Ovary (tissue), 9 donors: Measurements from ENCODE around the gene RNASE13. TPM values are rescaled to one million over a fixed set of nuclear protein-coding genes. Genes with fewer than 3 reads are reported as not detected.

Experiments used
- DNase-seq, 5 donors: peaks; one replicate each; pipeline ENCODE4 v3.0.0-alpha.2; 2019 to 2020
- H3K27ac ChIP-seq, 2 donors: fragments of 200-600 bp; one replicate each; pipeline versions ENCODE4 v1.5.1 to v1.8.0; 2019 to 2022
- H3K27me3 ChIP-seq: fragments of 200-600 bp; one replicate; pipeline ENCODE4 v1.8.0; 2022
- H3K36me3 ChIP-seq: fragments of 200-600 bp; sonication (generic); one replicate; pipeline ENCODE4 v1.5.1; 2019
- H3K4me1 ChIP-seq: one replicate; pipeline ENCODE4 v1.8.1; 2013; ENCODE audit warnings: mild to moderate bottlenecking, moderate library complexity; ENCODE audit not compliant: insufficient read depth
- H3K4me3 ChIP-seq: fragments of 200-600 bp; sonication (generic); one replicate; pipeline ENCODE4 v1.5.1; 2017
- H3K9me3 ChIP-seq, 2 donors: fragments of 200-600 bp in 1 of 2; sonication (generic) in 1 of 2; one replicate each; pipeline versions ENCODE4 v1.5.1 to v1.8.1; 2013 to 2019; ENCODE audit warnings: mild to moderate bottlenecking in 1 of 2, moderate library complexity in 1 of 2
- EP300 ChIP-seq: sonication (generic); formaldehyde crosslinking; IDR thresholded peaks from one replicate; pipeline ENCODE4 v1.6.1; 2017; ENCODE audit warnings: antibody characterized with exemption
- POLR2A ChIP-seq: fragments of 450-650 bp; IDR thresholded peaks from one replicate; pipeline ENCODE4 v1.6.1; 2017; ENCODE audit warnings: antibody characterized with exemption, mild to moderate bottlenecking, moderate library complexity
- WGBS, 3 donors: extraction: QIAGEN DNeasy Blood & Tissue Kit in 1 of 3; methylation state at CpG; one replicate each; pipeline versions ENCODE4 v1.1.5 to v1.1.7; 2013 to 2017; 5-methylcytosine and 5-hydroxymethylcytosine counted together
- intact Hi-C, 4 donors: fragments of 100-400 bp; cut with DNase I; formaldehyde crosslinking; loops; one replicate each; pipeline versions ENCODE4 v1.11.0 to v1.15.1; 2022 to 2023
- polyA plus RNA-seq, 2 donors: library from polyadenylated mRNA; stranded (reverse); fragments of 200-250 nt in 1 of 2; fragments of 350-450 nt in 1 of 2; fragmentation: Illumina TruSeq in 1 of 2; extraction: RNeasy Lipid Tissue Mini Kit (QIAGEN cat#74804) in 1 of 2; gene quantifications; one replicate each; pipeline ENCODE4 v1.2.3, GENCODE V29; 2013 to 2014
- total RNA-seq, 7 donors: library from RNA; depleted of rRNA in 2 of 7; stranded (reverse); fragments of >200 nt in 2 of 7; fragmentation: NEBNext Ultra II Directional in 3 of 7; extraction: Animal tissue kit (Norgen Biotek cat#: 25700) in 3 of 7; gene quantifications; one replicate each; pipeline versions ENCODE4 v1.1.0 to v1.2.4, GENCODE V29; 2016 to 2023
- TF ChIP-seq, protein P1 (sequence below), 3 donors: fragments of 450-650 bp in 2 of 3; fragments of 200-600 bp in 1 of 3; IDR thresholded peaks; one replicate each; pipeline versions ENCODE4 v1.5.1 to v1.8.0; 2016 to 2022; ENCODE audit warnings: antibody characterized with exemption in 3 of 3, mild to moderate bottlenecking in 1 of 3
- donor health status: DM: no; HTN: no; CAD: no; lungs with moderate emphysema.
- donor health status: DM: no; HTN: no; CAD: no.
- donor health status: Bipolar disorder and iron deficiency.
- donor health status: DM: yes; HTN: yes; CAD: no.
- donor health status: DM: no; HTN: no; CAD: no.
- donor health status: DM: yes; HTN: yes; CAD: no.

RNASE13 gene
- total and polyA plus RNA-seq, 9 donors, result not detected

GRCh38 chr14:21047378-21047781 lies 12.8 kb upstream of the RNASE13 start:
- TF ChIP-seq EP300 (no peak), POLR2A (no peak)
- TF ChIP-seq, protein P1, sequence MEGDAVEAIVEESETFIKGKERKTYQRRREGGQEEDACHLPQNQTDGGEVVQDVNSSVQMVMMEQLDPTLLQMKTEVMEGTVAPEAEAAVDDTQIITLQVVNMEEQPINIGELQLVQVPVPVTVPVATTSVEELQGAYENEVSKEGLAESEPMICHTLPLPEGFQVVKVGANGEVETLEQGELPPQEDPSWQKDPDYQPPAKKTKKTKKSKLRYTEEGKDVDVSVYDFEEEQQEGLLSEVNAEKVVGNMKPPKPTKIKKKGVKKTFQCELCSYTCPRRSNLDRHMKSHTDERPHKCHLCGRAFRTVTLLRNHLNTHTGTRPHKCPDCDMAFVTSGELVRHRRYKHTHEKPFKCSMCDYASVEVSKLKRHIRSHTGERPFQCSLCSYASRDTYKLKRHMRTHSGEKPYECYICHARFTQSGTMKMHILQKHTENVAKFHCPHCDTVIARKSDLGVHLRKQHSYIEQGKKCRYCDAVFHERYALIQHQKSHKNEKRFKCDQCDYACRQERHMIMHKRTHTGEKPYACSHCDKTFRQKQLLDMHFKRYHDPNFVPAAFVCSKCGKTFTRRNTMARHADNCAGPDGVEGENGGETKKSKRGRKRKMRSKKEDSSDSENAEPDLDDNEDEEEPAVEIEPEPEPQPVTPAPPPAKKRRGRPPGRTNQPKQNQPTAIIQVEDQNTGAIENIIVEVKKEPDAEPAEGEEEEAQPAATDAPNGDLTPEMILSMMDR (IDR thresholded peaks at IDR 0.05), result no peak
- no peak for DNase-seq
- H3K27me3 ChIP-seq, result no peaks in the 10 kb centered on the region
- intact Hi-C loops, result loop anchor here in 1 of 4 donors (10.0 kb wide), 1 partner anchor 53 kb away; the partner anchor contains the start of gene SLC39A2
- no peak overlapping the region for H3K27ac ChIP-seq
- no peak overlapping the region for H3K4me3 ChIP-seq
- H3K36me3 ChIP-seq, result no peaks in the 10 kb centered on the region
- H3K4me1 ChIP-seq, result peaks cover 3% of the 10 kb centered on the region
- no peaks in the 10 kb centered on the region for H3K9me3 ChIP-seq
- WGBS, 3 donors, result 64 to 80% (median 79%) methylated on average over 2 of the region's 2 CpGs

GRCh38 chr14:21043974-21044618 lies 9.5 kb upstream of the RNASE13 start:
- Histone ChIP-seq H3K36me3 (no peaks in the 10 kb centered on the region), H3K4me1 (peaks cover 7% of the 10 kb centered on the region), H3K9me3 (no peaks in the 10 kb centered on the region), H3K27me3 (no peaks in the 10 kb centered on the region), H3K4me3 (no peak overlapping the region), H3K27ac (no peak overlapping the region)
- intact Hi-C loops, result loop anchor here in 1 of 4 donors (10.0 kb wide), 1 partner anchor 49 kb away; the partner anchor contains the start of gene SLC39A2
- TF ChIP-seq EP300, result no peak
- no peak for TF ChIP-seq POLR2A
- TF ChIP-seq, protein P1 (IDR thresholded peaks at IDR 0.05), result no peak
- 53 to 61% (median 55%) methylated on average over 6 of the region's 6 CpGs for WGBS, 3 donors
- no peak for DNase-seq

DNA sequence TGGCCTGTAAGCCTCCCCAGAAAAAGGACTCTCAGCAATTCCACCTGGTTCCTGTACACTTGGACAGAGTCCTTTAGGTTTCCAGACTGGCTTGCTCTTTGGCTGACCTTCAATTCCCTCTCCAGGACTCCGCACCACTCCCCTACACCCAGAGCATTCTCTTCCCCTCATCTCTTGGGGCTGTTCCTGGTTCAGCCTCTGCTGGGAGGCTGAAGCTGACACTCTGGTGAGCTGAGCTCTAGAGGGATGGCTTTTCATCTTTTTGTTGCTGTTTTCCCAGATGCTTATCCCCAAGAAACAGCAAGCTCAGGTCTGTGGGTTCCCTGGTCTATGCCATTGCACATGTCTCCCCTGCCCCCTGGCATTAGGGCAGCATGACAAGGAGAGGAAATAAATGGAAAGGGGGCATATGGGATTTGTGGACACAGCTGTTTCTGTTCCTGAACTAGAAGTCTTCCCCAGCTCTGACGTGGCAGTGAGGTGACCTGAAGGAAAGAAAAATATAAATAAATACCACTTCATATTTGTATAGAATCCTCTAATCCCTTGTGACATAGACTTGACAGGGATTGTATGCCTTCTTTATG lies 8.9 kb upstream of the RNASE13 start:
- DNase-seq, result no peak
- WGBS, 3 donors, result 26 to 33% (median 32%) methylated on average over 2 of the region's 2 CpGs
- H3K4me3 ChIP-seq, result no peak overlapping the region
- no peaks in the 10 kb centered on the region for H3K9me3 ChIP-seq
- no peaks in the 10 kb centered on the region for H3K36me3 ChIP-seq
- TF ChIP-seq EP300 (no peak), POLR2A (no peak)
- TF ChIP-seq, protein P1 (IDR thresholded peaks at IDR 0.05), result no peak
- peaks cover 7% of the 10 kb centered on the region for H3K4me1 ChIP-seq
- no peak overlapping the region for H3K27ac ChIP-seq
- no peaks in the 10 kb centered on the region for H3K27me3 ChIP-seq
- intact Hi-C loops, result loop anchor here in 1 of 4 donors (10.0 kb wide), 1 partner anchor 49 kb away; the partner anchor contains the start of gene SLC39A2

DNA sequence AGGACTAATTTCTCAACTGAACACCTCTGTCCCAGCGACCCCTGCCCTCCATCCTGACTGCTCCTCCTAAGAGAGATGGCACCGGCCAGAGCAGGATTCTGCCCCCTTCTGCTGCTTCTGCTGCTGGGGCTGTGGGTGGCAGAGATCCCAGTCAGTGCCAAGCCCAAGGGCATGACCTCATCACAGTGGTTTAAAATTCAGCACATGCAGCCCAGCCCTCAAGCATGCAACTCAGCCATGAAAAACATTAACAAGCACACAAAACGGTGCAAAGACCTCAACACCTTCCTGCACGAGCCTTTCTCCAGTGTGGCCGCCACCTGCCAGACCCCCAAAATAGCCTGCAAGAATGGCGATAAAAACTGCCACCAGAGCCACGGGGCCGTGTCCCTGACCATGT lies 8.3 kb upstream of the RNASE13 start:
- no peaks in the 10 kb centered on the region for H3K36me3 ChIP-seq
- H3K27ac ChIP-seq, result no peak overlapping the region
- intact Hi-C loops, result loop anchor here in 1 of 4 donors (10.0 kb wide), 1 partner anchor 48 kb away; the partner anchor contains the start of gene SLC39A2
- 62 to 69% (median 62%) methylated on average over 8 of the region's 8 CpGs for WGBS, 3 donors
- H3K4me3 ChIP-seq, result no peak overlapping the region
- no peak for DNase-seq
- TF ChIP-seq EP300 (no peak), POLR2A (no peak)
- TF ChIP-seq, protein P1 (IDR thresholded peaks at IDR 0.05), result no peak
- no peaks in the 10 kb centered on the region for H3K27me3 ChIP-seq
- H3K4me1 ChIP-seq, result peaks cover 5% of the 10 kb centered on the region
- no peaks in the 10 kb centered on the region for H3K9me3 ChIP-seq
